K562 (cell line): Measurements from ENCODE around the gene PIN4. TPM values are rescaled to one million over a fixed set of nuclear protein-coding genes. Genes with fewer than 3 reads are reported as not detected.

ENCODE experiments used
- ATAC-seq: fragments of 200-7000 bp; cut with Tn5 transposase; 3 replicates; pipeline ENCODE4 v1.9.1; 2020; ENCODE audit warnings: moderate library complexity
- BruUV-seq: library from RNA; stranded (reverse); fragments of 400-500 nt; replicated peaks from 2 replicates; lab custom pipeline; 2021; lab: Mats Ljungman, UMichigan
- CTCF ChIA-PET: fragments of 300-600 bp; formaldehyde crosslinking; extraction: SDS; loops from one replicate; lab custom pipeline; 2021; ENCODE audit warnings: low intra/inter-chr PET ratio; lab: Yijun Ruan, JAX
- POLR2A ChIA-PET: fragments of 300-600, 350-650 bp; sonication (Branson Sonifier 250); formaldehyde crosslinking; extraction: SDS; loops from one replicate; lab custom pipeline; 2021; ENCODE audit warnings: antibody characterized with exemption, inconsistent platforms; lab: Yijun Ruan, JAX
- DNase-seq, 4 experiments: peaks; one replicate each; pipeline versions ENCODE4 v3.0.0 to v3.0.0-alpha.2; 2011 to 2018; ENCODE audit warnings: low spot score in 3 of 4, mixed read lengths in 3 of 4; ENCODE audit errors: extremely low read depth in 1 of 4
- FAIRE-seq: peaks from 2 replicates; lab custom pipeline; 2011; peaks lifted over from hg19 to GRCh38; lab: Jason Lieb, UNC
- H2AFZ ChIP-seq: 2 replicates; pipeline ENCODE4 v1.6.0; 2011; ENCODE audit warnings: low read depth, low read length, control low read depth, inconsistent platforms
- H3K27ac ChIP-seq: fragments of 200-600 bp; 3 replicates; pipeline ENCODE4 v1.8.0; 2011; ENCODE audit warnings: low read depth, mild to moderate bottlenecking, control low read depth, inconsistent platforms, low read length, moderate library complexity, mixed read lengths; ENCODE audit errors: extremely low read depth
- H3K27me3 ChIP-seq, 2 experiments: fragments of 300-600 bp in 1 of 2; 2 replicates in 1 of 2; 3 replicates in 1 of 2; pipeline versions ENCODE4 v1.6.0 to v1.8.0; 2011; ENCODE audit warnings: inconsistent platforms in 2 of 2, low read length in 2 of 2, mild to moderate bottlenecking in 1 of 2, mixed read lengths in 1 of 2, moderate library complexity in 1 of 2; ENCODE audit not compliant: control insufficient read depth in 2 of 2, insufficient read depth in 2 of 2
- H3K36me3 ChIP-seq: fragments of 300-600 bp; 3 replicates; pipeline ENCODE4 v1.8.0; 2011; ENCODE audit warnings: mild to moderate bottlenecking, low read length, inconsistent platforms; ENCODE audit not compliant: control insufficient read depth, insufficient read depth
- H3K4me1 ChIP-seq, 2 experiments: fragments of 200-600 bp in 1 of 2; replicated peaks in 1 of 2; 2 replicates in 1 of 2; 3 replicates in 1 of 2; pipeline versions ENCODE4 v1.5.1 to v1.8.0; 2011; ENCODE audit warnings: inconsistent platforms in 2 of 2, low read length in 2 of 2, mild to moderate bottlenecking in 1 of 2, mixed read lengths in 1 of 2, moderate library complexity in 1 of 2; ENCODE audit not compliant: control insufficient read depth in 2 of 2, insufficient read depth in 2 of 2
- H3K4me2 ChIP-seq: 2 replicates; pipeline ENCODE4 v1.6.1; 2011; ENCODE audit warnings: low read length, control low read depth, inconsistent platforms, mixed read lengths; ENCODE audit not compliant: insufficient read depth
- H3K4me3 ChIP-seq: fragments of 200-600 bp; sonication (generic), shearing (Covaris generic); 2 replicates; pipeline ENCODE4 v1.5.1; 2016; ENCODE audit warnings: control low read depth, inconsistent platforms
- H3K79me2 ChIP-seq: fragments of 200-600 bp; 3 replicates; pipeline ENCODE4 v1.8.0; 2011; ENCODE audit warnings: low read length, inconsistent platforms; ENCODE audit not compliant: control insufficient read depth, insufficient read depth
- H3K9ac ChIP-seq, 2 experiments: 2 replicates each; pipeline versions ENCODE4 v1.6.0 to v1.6.1; 2011; ENCODE audit warnings: low read depth in 2 of 2, low read length in 2 of 2, control low read depth in 1 of 2, inconsistent platforms in 1 of 2, mild to moderate bottlenecking in 1 of 2, mixed read lengths in 1 of 2; ENCODE audit not compliant: insufficient read depth in 1 of 2
- H3K9me1 ChIP-seq: one replicate; pipeline ENCODE4 v1.6.0; 2011; ENCODE audit warnings: inconsistent platforms, mild to moderate bottlenecking, low read length, moderate library complexity; ENCODE audit not compliant: control insufficient read depth, insufficient read depth
- H3K9me3 ChIP-seq: replicated peaks from 2 replicates; pipeline ENCODE4 v1.5.1; 2011; ENCODE audit warnings: low read depth, low read length, inconsistent platforms; ENCODE audit not compliant: control insufficient read depth, insufficient read depth
- H4K20me1 ChIP-seq: replicated peaks from 2 replicates; pipeline ENCODE4 v1.6.1; 2011; ENCODE audit warnings: low read length, inconsistent platforms, mixed read lengths; ENCODE audit not compliant: control insufficient read depth, insufficient read depth
- MYC ChIP-seq, 2 experiments: fragments of 250-450 bp in 1 of 2; sonication (Bioruptor Pico) in 1 of 2; IDR thresholded peaks; 2 replicates each; pipeline versions ENCODE4 v1.5.1 to v1.6.1; 2012 to 2021; ENCODE audit warnings: low read depth in 2 of 2, borderline replicate concordance in 1 of 2, improper control_type of control experiment in 1 of 2, low read length in 1 of 2, mild to moderate bottlenecking in 1 of 2, moderate library complexity in 1 of 2
- RBM39 ChIP-seq: fragments of 200-400 bp; formaldehyde crosslinking; optimal IDR thresholded peaks from 2 replicates; pipeline ENCODE3; 2018; ENCODE audit warnings: low read depth, low read length
- SMAD4 ChIP-seq: fragments of 250-450 bp; sonication (Bioruptor Pico); conservative IDR thresholded peaks from 2 replicates; pipeline ENCODE4 v1.8.0; 2021; ENCODE audit warnings: inconsistent platforms, mild to moderate bottlenecking, moderate library complexity
- ZNF134 ChIP-seq: fragments of 250-450 bp; sonication (Bioruptor Pico); conservative IDR thresholded peaks from 2 replicates; pipeline ENCODE4 v1.4.0; 2020
- ZNF263 ChIP-seq: sonication (generic); formaldehyde crosslinking; IDR thresholded peaks from 2 replicates; pipeline ENCODE4 v1.8.0; 2022; ENCODE audit warnings: mild to moderate bottlenecking, missing genetic modification reagents, borderline replicate concordance
- ZNF274 ChIP-seq: IDR thresholded peaks from 2 replicates; pipeline ENCODE4 v1.6.1; 2011; ENCODE audit warnings: low read depth, mild to moderate bottlenecking, low read length, moderate library complexity, borderline replicate concordance
- WGBS: fragments of 100-300 bp; shearing (Covaris generic); methylation state at CpG from one replicate; pipeline ENCODE4 v1.1.6; 2016; ENCODE audit warnings: low coverage, mixed read lengths; ENCODE audit not compliant: insufficient coverage; ENCODE audit errors: missing lambda C conversion rate; 5-methylcytosine and 5-hydroxymethylcytosine counted together
- in situ Hi-C: fragments of 300-500 bp; cut with MboI; formaldehyde crosslinking; loops from 4 replicates; pipeline ENCODE4 v1.15.0; 2018; ENCODE audit warnings: inconsistent platforms, mixed read lengths
- intact Hi-C: fragments of 100-400 bp; cut with micrococcal nuclease; formaldehyde crosslinking; loops from 2 replicates; pipeline ENCODE4 v1.14.2; 2022
- polyA plus RNA-seq, 8 experiments: library from polyadenylated mRNA; depleted of rRNA in 4 of 8; stranded (reverse) in 5 of 8; unstranded in 3 of 8; fragments of >200 nt; fragmentation: Nextera tagmentation in 2 of 8; fragmentation: Illumina TruSeq in 1 of 8; extraction: Ambion mirVana in 2 of 8; extraction: Trizol in 1 of 8; gene quantifications; 2 replicates each; pipeline versions ENCODE4 v1.2.1 to v1.2.3, GENCODE V29; 2011 to 2014; ENCODE audit warnings: inconsistent platforms in 1 of 8, missing spikeins in 1 of 8
- total RNA-seq, 7 experiments: library from RNA; depleted of rRNA in 6 of 7; stranded (reverse); fragments of >200 nt in 6 of 7; fragmentation: Illumina TruSeq in 2 of 7; extraction: Trizol in 2 of 7; gene quantifications; 2 replicates each; pipeline versions ENCODE4 v1.2.1 to v1.2.3, GENCODE V29; 2011 to 2021; ENCODE audit warnings: low replicate concordance in 1 of 7
- TF ChIP-seq, protein P1 (sequence below): sonication (generic); formaldehyde crosslinking; IDR thresholded peaks from 2 replicates; pipeline ENCODE4 v1.8.0; 2022; ENCODE audit warnings: mild to moderate bottlenecking, missing genetic modification reagents
- TF ChIP-seq, protein P2 (sequence below): fragments of 450-650 bp; IDR thresholded peaks from 2 replicates; pipeline ENCODE4 v1.6.1; 2016; ENCODE audit warnings: antibody characterized with exemption
- TF ChIP-seq, protein P3 (sequence below), 2 experiments: fragments of 200-800 bp in 1 of 2; sonication (Bioruptor generic) in 1 of 2; sonication (generic) in 1 of 2; formaldehyde crosslinking in 1 of 2; IDR thresholded peaks in 1 of 2; conservative IDR thresholded peaks in 1 of 2; 2 replicates each; pipeline versions ENCODE4 v1.5.0 to v1.6.1; 2016 to 2020; ENCODE audit warnings: missing compliant biosample characterization in 1 of 2, missing genetic modification characterization in 1 of 2, missing genetic modification reagents in 1 of 2

The PIN4 gene
- total and polyA plus RNA-seq, 9 of the 15 experiments (the other 6 are each of a cell fraction or from before 2014, with no cell fraction given): 10.0 to 132 (median 45.6) TPM

DNA sequence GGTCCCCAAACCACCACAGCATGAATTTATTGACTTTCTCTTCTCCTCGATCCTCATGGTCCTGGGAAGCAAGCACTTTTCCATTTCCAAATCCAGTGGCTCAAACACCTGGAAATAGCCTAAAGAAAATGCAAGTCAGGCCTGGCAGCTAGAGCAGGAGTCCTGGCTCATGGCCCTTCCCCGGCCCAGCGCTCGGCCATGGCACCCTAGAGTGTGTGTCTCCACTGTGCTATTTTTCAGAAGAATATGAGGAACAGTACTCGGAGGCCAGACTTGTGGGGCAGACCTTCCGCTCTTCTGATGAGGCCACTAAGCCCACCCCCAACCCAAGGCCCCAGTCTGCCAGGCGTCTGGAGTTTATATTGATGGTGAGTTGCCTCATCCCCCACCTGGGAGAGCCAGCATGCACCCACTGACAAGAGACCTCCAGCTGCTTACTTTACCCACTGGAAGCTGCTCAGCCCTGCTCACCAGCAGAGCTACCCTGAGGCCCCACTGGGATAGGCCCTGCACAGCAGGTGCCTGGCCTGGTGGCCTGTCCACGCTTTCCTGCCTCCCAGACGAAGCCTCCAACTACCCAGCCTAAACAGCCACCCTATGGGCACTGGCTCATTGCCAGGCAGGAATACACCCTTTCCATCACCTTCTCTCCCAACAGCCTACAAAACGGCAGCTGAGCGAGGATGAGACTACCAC lies 47.6 kb upstream of the PIN4 start (continued):
- no peak for TF ChIP-seq ZNF134 (CRISPR knock-in tag)
- TF ChIP-seq MYC (IDR thresholded peaks at IDR 0.05; ENCODE audit: low read depth, low read length): no peak
- TF ChIP-seq MYC (CRISPR knock-in tag; IDR thresholded peaks at IDR 0.05; ENCODE audit: borderline replicate concordance, low read depth): no peak
- TF ChIP-seq, protein P1, sequence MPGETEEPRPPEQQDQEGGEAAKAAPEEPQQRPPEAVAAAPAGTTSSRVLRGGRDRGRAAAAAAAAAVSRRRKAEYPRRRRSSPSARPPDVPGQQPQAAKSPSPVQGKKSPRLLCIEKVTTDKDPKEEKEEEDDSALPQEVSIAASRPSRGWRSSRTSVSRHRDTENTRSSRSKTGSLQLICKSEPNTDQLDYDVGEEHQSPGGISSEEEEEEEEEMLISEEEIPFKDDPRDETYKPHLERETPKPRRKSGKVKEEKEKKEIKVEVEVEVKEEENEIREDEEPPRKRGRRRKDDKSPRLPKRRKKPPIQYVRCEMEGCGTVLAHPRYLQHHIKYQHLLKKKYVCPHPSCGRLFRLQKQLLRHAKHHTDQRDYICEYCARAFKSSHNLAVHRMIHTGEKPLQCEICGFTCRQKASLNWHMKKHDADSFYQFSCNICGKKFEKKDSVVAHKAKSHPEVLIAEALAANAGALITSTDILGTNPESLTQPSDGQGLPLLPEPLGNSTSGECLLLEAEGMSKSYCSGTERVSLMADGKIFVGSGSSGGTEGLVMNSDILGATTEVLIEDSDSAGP (CRISPR knock-in tag): no peak
- TF ChIP-seq SMAD4 (CRISPR knock-in tag): no peak
- TF ChIP-seq ZNF263 (CRISPR knock-in tag): no peak
- TF ChIP-seq, all 486 proteins: peak for 0

DNA sequence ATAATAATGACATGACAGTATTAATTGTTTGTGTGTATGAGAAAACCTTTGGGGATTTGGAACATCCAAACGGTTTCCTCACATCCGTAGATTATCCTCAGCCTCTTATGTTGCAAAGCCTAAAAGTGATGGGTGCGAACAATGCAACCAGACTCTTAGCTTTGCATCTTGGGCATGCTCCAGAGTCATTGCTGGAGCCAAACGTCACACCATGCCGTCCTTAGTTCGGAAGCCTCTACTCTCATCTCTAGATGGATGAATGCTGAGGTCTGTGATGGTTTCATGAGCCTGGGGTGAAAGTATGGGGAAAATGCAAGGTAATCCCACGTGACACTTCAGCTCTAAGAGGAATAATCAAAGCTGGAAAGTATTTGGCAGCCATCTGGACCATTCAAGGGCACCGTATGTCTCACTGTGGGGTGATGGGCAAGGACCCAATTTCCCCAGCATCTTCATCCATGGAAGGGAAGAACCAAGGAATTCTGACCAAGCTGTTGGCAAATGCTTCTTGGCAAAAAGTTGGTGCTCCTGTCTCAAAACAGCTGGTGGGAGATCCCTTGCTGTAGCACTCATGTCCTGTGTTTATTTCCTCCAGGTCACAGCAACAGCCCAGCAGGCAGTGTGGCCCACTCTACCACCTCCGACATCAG lies 43.6 kb upstream of the PIN4 start:
- ChIA-PET POLR2A (interaction anchor here (1.3 kb wide), 1 partner anchor 12 kb away, joined by 3 read pairs; no protein-coding TSS in a partner anchor), CTCF (no interaction called here)
- ATAC-seq (no peak), DNase-seq (no peak), FAIRE-seq (no peak)
- no TSS peak for BruUV-seq
- H3K4me3 ChIP-seq: no peak overlapping the region
- no peak overlapping the region for H3K27ac ChIP-seq
- no peaks in the 10 kb centered on the region for H3K36me3 ChIP-seq
- intact Hi-C loops: no loop called here
- H2AFZ ChIP-seq: no peak overlapping the region
- H4K20me1 ChIP-seq: no peaks in the 10 kb centered on the region
- H3K9ac ChIP-seq: no peak overlapping the region
- TF ChIP-seq, protein P2, sequence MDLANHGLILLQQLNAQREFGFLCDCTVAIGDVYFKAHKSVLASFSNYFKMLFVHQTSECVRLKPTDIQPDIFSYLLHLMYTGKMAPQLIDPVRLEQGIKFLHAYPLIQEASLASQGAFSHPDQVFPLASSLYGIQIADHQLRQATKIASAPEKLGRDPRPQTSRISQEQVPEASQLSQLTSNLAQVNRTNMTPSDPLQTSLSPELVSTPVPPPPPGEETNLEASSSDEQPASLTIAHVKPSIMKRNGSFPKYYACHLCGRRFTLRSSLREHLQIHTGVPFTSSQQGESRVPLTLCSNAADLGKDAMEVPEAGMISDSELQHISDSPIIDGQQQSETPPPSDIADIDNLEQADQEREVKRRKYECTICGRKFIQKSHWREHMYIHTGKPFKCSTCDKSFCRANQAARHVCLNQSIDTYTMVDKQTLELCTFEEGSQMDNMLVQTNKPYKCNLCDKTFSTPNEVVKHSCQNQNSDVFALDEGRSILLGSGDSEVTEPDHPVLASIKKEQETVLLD: no peak
- TF ChIP-seq, protein P3, sequence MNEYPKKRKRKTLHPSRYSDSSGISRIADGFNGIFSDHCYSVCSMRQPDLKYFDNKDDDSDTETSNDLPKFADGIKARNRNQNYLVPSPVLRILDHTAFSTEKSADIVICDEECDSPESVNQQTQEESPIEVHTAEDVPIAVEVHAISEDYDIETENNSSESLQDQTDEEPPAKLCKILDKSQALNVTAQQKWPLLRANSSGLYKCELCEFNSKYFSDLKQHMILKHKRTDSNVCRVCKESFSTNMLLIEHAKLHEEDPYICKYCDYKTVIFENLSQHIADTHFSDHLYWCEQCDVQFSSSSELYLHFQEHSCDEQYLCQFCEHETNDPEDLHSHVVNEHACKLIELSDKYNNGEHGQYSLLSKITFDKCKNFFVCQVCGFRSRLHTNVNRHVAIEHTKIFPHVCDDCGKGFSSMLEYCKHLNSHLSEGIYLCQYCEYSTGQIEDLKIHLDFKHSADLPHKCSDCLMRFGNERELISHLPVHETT (CRISPR knock-in tag; conservative IDR thresholded peaks at IDR 0.05 in 1 of 2, IDR thresholded peaks at IDR 0.05 in 1 of 2): no peak
- TF ChIP-seq RBM39 (no peak), ZNF274 (no peak)
- H3K27me3 ChIP-seq: peaks cover 3 to 51% of the 10 kb centered on the region in 2 experiments; a peak in 3 of 5 replicates
- in situ Hi-C loops: no loop called here
- H3K9me3 ChIP-seq: no peaks in the 10 kb centered on the region
- H3K4me1 ChIP-seq: no peaks in the 10 kb centered on the region
- 1% methylated on average over 9 of the region's 9 CpGs for WGBS
- H3K4me2 ChIP-seq: no peak overlapping the region
- no peaks in the 10 kb centered on the region for H3K79me2 ChIP-seq
- H3K9me1 ChIP-seq: no peaks in the 10 kb centered on the region
